OCI-LY7 (cell line): ENCODE results near the gene RADIL. TPM values are rescaled to one million over a fixed set of nuclear protein-coding genes. Genes with fewer than 3 reads are reported as not detected.
A peak's percentile ranks its signal among the peaks of the same experiment; 100 is the strongest.

ENCODE experiments used
- BruUV-seq: library from RNA; stranded (reverse); fragments of 400-500 nt; replicated peaks from 2 replicates; lab custom pipeline; 2021; lab: Mats Ljungman, UMichigan
- CTCF ChIA-PET: fragments of 300-600 bp; sonication (Branson Sonifier 250); formaldehyde crosslinking; loops from one replicate; lab custom pipeline; 2022; ENCODE audit warnings: antibody characterized with exemption; ENCODE audit not compliant: unreplicated experiment; lab: Charles Lee
- POLR2A ChIA-PET: fragments of 300-600 bp; sonication (Branson Sonifier 250); formaldehyde crosslinking; loops from one replicate; lab custom pipeline; 2022; ENCODE audit warnings: antibody characterized with exemption; lab: Charles Lee
- DNase-seq: peaks from one replicate; pipeline ENCODE4 v3.0.0-alpha.2; 2015; ENCODE audit warnings: low spot score
- H2AFZ ChIP-seq: fragments of 200-600 bp; sonication (generic), shearing (Covaris generic); 2 replicates; pipeline ENCODE4 v1.6.1; 2014; ENCODE audit warnings: mild to moderate bottlenecking, antibody characterized with exemption, low read length, moderate library complexity
- H3K27ac ChIP-seq: fragments of 200-600 bp; sonication (generic); 2 replicates; pipeline ENCODE4 v1.5.1; 2014; ENCODE audit warnings: mixed run types, low read depth, mild to moderate bottlenecking, moderate library complexity, low read length, inconsistent platforms; ENCODE audit not compliant: poor library complexity, severe bottlenecking
- H3K36me3 ChIP-seq: fragments of 200-600 bp; sonication (generic); 2 replicates; pipeline ENCODE4 v1.6.1; 2014; ENCODE audit warnings: mild to moderate bottlenecking, antibody characterized with exemption, low read length, moderate library complexity, mixed read lengths; ENCODE audit not compliant: insufficient read depth
- H3K4me1 ChIP-seq: fragments of 200-600 bp; sonication (generic); 2 replicates; pipeline ENCODE4 v1.5.1; 2014; ENCODE audit warnings: mild to moderate bottlenecking, low read length; ENCODE audit not compliant: insufficient read depth, poor library complexity, severe bottlenecking
- H3K4me2 ChIP-seq: fragments of 200-600 bp; sonication (generic); 2 replicates; pipeline ENCODE4 v1.6.1; 2014; ENCODE audit warnings: mild to moderate bottlenecking, low read length
- H3K4me3 ChIP-seq: fragments of 200-600 bp; sonication (generic); 2 replicates; pipeline ENCODE4 v1.5.1; 2014; ENCODE audit warnings: mild to moderate bottlenecking, low read depth, low read length; ENCODE audit not compliant: poor library complexity, severe bottlenecking
- H3K79me2 ChIP-seq: fragments of 200-600 bp; sonication (generic); 2 replicates; pipeline ENCODE4 v1.6.1; 2016; ENCODE audit warnings: low read depth, mild to moderate bottlenecking, low read length, moderate library complexity, mixed read lengths; ENCODE audit not compliant: insufficient read depth
- H3K9me2 ChIP-seq: fragments of 200-600 bp; sonication (generic); 2 replicates; pipeline ENCODE4 v1.6.1; 2016; ENCODE audit warnings: mild to moderate bottlenecking, low read length, mixed read lengths; ENCODE audit not compliant: insufficient read depth
- H3K9me3 ChIP-seq: fragments of 200-600 bp; sonication (generic); 2 replicates; pipeline ENCODE4 v1.6.1; 2014; ENCODE audit warnings: mild to moderate bottlenecking, mixed run types, low read length, mixed read lengths
- H4K20me1 ChIP-seq: fragments of 200-600 bp; sonication (generic); 2 replicates; pipeline ENCODE4 v1.6.1; 2014; ENCODE audit warnings: mild to moderate bottlenecking, antibody characterized with exemption, low read length, moderate library complexity, mixed read lengths; ENCODE audit not compliant: insufficient read depth
- CTCF ChIP-seq: fragments of 200-600 bp; sonication (generic); conservative IDR thresholded peaks from 2 replicates; pipeline ENCODE4 v1.5.1; 2014; ENCODE audit warnings: mild to moderate bottlenecking, antibody characterized with exemption, low read length, moderate library complexity, mixed read lengths
- EZH2phosphoT487 ChIP-seq: fragments of 200-600 bp; sonication (generic); IDR thresholded peaks from 2 replicates; pipeline ENCODE4 v1.6.1; 2018; ENCODE audit warnings: low read depth, borderline replicate concordance, mild to moderate bottlenecking, mixed run types, antibody characterized with exemption, low read length, moderate library complexity, mixed read lengths
- intact Hi-C: fragments of 100-400 bp; cut with micrococcal nuclease; formaldehyde crosslinking; loops from one replicate; pipeline ENCODE4 v1.10.0; 2022; ENCODE audit not compliant: unreplicated experiment
- total RNA-seq, 2 experiments: library from RNA; depleted of rRNA in 1 of 2; stranded (reverse); fragments of >200 nt in 1 of 2; shearing (Covaris generic) in 1 of 2; gene quantifications; 2 replicates each; pipeline ENCODE4 v1.2.3, GENCODE V29; 2014 to 2022

RADIL gene
- total RNA-seq, 2 experiments from 2014 or later = 0.34 TPM; not detected in 1

GRCh38 chr7:4774658-4775249, 108.8 kb downstream of the RADIL start:
- Histone ChIP-seq H4K20me1 (no peaks in the 10 kb centered on the region), H2AFZ (peak overlapping the region; percentile 93), H3K4me3 (peak overlapping the region; percentile 100), H3K4me1 (peaks cover 18% of the 10 kb centered on the region), H3K4me2 (peak overlapping the region; percentile 97), H3K79me2 (peaks cover 25% of the 10 kb centered on the region), H3K27ac (peak overlapping the region; percentile 47), H3K36me3 (no peaks in the 10 kb centered on the region), H3K9me3 (no peaks in the 10 kb centered on the region), H3K9me2 (no peaks in the 10 kb centered on the region)
- intact Hi-C loops = loop anchor here (10.0 kb wide), 1 partner anchor 200 kb away; no protein-coding TSS in a partner anchor
- ChIA-PET CTCF (no interaction called here), POLR2A (interaction anchor here (0.7 to 2.3 kb wide), 4 partner anchors 25 to 370 kb away, joined by 3 to 9 read pairs (median 6); no protein-coding TSS in a partner anchor)
- TF ChIP-seq EZH2phosphoT487 (no peak), CTCF (no peak)
- no peak for DNase-seq
- BruUV-seq = TSS peak; percentile 99

GRCh38 chr7:4774007-4774406, 109.5 kb downstream of the RADIL start:
- Histone ChIP-seq H3K4me3 (no peak overlapping the region), H3K4me2 (peak overlapping the region; percentile 97), H3K9me3 (no peaks in the 10 kb centered on the region), H3K27ac (no peak overlapping the region), H4K20me1 (no peaks in the 10 kb centered on the region), H3K9me2 (no peaks in the 10 kb centered on the region), H2AFZ (no peak overlapping the region), H3K79me2 (peaks cover 25% of the 10 kb centered on the region), H3K4me1 (peaks cover 18% of the 10 kb centered on the region), H3K36me3 (no peaks in the 10 kb centered on the region)
- TF ChIP-seq EZH2phosphoT487 (no peak), CTCF (no peak)
- no peak for DNase-seq
- CTCF ChIA-PET = no interaction called here
- POLR2A ChIA-PET = interaction anchor here (2.3 kb wide), 1 partner anchor 30 kb away, joined by 8 read pairs; no protein-coding TSS in a partner anchor
- intact Hi-C loops = loop anchor here (10.0 kb wide), 1 partner anchor 201 kb away; no protein-coding TSS in a partner anchor
- BruUV-seq = no TSS peak

GRCh38 chr7:4772306-4772705, 111.2 kb downstream of the RADIL start:
- H3K9me3 ChIP-seq = no peaks in the 10 kb centered on the region
- H3K4me3 ChIP-seq = no peak overlapping the region
- peaks cover 16% of the 10 kb centered on the region for H3K79me2 ChIP-seq
- ChIA-PET CTCF (no interaction called here), POLR2A (no interaction called here)
- H3K4me1 ChIP-seq = peaks cover 18% of the 10 kb centered on the region
- TF ChIP-seq EZH2phosphoT487 (no peak), CTCF (no peak)
- H3K9me2 ChIP-seq = no peaks in the 10 kb centered on the region
- intact Hi-C loops = loop anchor here (10.0 kb wide), 1 partner anchor 202 kb away; no protein-coding TSS in a partner anchor
- DNase-seq = no peak
- no peaks in the 10 kb centered on the region for H3K36me3 ChIP-seq
- no peak overlapping the region for H3K4me2 ChIP-seq
- BruUV-seq = no TSS peak
- no peak overlapping the region for H2AFZ ChIP-seq
- no peaks in the 10 kb centered on the region for H4K20me1 ChIP-seq
- H3K27ac ChIP-seq = no peak overlapping the region
